HepG2 (cell line): ENCODE data around the gene RGL3.

ENCODE experiments used
- EZH2 ChIP-seq: conservative IDR thresholded peaks from 2 replicates; pipeline ENCODE4 v1.6.1; 2012; ENCODE audit warnings: mild to moderate bottlenecking, low read depth, low read length, moderate library complexity
- FOXA3 ChIP-seq: IDR thresholded peaks from 2 replicates; pipeline ENCODE4 v1.6.1; 2016; ENCODE audit warnings: missing genetic modification reagents, missing compliant biosample characterization
- PITX1 ChIP-seq: sonication (generic); formaldehyde crosslinking; IDR thresholded peaks from 2 replicates; pipeline ENCODE4 v1.5.1; 2020; ENCODE audit warnings: mild to moderate bottlenecking, missing genetic modification reagents
- REL ChIP-seq: sonication (generic); formaldehyde crosslinking; conservative IDR thresholded peaks from 2 replicates; pipeline ENCODE4 v1.8.0; 2022; ENCODE audit warnings: mild to moderate bottlenecking, missing genetic modification reagents, moderate library complexity
- RXRA ChIP-seq: sonication (generic); formaldehyde crosslinking; IDR thresholded peaks from 2 replicates; pipeline ENCODE4 v1.5.1; 2020; ENCODE audit warnings: missing genetic modification reagents
- SIN3A ChIP-seq: IDR thresholded peaks from 2 replicates; pipeline ENCODE4 v1.6.1; 2011; ENCODE audit warnings: low read depth, mild to moderate bottlenecking, control low read depth, low read length, borderline replicate concordance
- ZFX ChIP-seq: sonication (generic); formaldehyde crosslinking; IDR thresholded peaks from 2 replicates; pipeline ENCODE4 v1.4.0; 2020; ENCODE audit warnings: mild to moderate bottlenecking, low read depth, missing genetic modification reagents, moderate library complexity
- ZNF160 ChIP-seq: sonication (generic); formaldehyde crosslinking; IDR thresholded peaks from 2 replicates; pipeline ENCODE4 v1.8.0; 2022; ENCODE audit warnings: mild to moderate bottlenecking, inconsistent platforms, missing genetic modification reagents
- ZNF839 ChIP-seq: sonication (generic); formaldehyde crosslinking; IDR thresholded peaks from 2 replicates; pipeline ENCODE4 v1.4.0; 2020; ENCODE audit warnings: missing genetic modification reagents, mild to moderate bottlenecking, borderline replicate concordance
- TF ChIP-seq, protein P1 (sequence below): IDR thresholded peaks from 2 replicates; pipeline ENCODE4 v1.6.1; 2012; ENCODE audit warnings: inconsistent platforms
- TF ChIP-seq, protein P2 (sequence below): sonication (generic); formaldehyde crosslinking; IDR thresholded peaks from 2 replicates; pipeline ENCODE4 v1.5.0; 2020; ENCODE audit warnings: mild to moderate bottlenecking, missing genetic modification reagents, moderate library complexity

DNA sequence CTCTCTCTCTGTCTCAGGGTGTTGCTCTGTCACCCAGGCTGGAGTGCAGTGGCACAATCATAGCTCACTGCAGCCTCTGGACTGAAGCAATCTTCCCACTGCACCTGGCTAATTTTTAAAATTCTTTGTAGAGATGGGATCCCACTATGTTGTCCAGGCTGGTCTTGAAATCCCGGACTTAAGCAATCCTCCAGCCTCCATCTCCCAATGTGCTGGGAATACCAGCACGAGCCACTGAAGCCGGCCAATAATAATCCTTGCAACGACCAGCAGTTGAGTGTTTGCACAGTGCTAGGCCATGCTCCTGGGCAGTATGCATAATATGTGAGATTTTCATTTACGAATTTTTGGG is 34.4 kb downstream of the RGL3 start:
- TF ChIP-seq, protein P1, sequence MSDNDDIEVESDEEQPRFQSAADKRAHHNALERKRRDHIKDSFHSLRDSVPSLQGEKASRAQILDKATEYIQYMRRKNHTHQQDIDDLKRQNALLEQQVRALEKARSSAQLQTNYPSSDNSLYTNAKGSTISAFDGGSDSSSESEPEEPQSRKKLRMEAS: no peak
- TF ChIP-seq PITX1 (CRISPR knock-in tag) (no peak), ZNF160 (CRISPR knock-in tag) (no peak), FOXA3 (no peak), ZFX (CRISPR knock-in tag) (no peak), REL (CRISPR knock-in tag) (no peak), RXRA (no peak), ZNF839 (CRISPR knock-in tag) (no peak), EZH2 (no peak), SIN3A (no peak)
- TF ChIP-seq, protein P2, sequence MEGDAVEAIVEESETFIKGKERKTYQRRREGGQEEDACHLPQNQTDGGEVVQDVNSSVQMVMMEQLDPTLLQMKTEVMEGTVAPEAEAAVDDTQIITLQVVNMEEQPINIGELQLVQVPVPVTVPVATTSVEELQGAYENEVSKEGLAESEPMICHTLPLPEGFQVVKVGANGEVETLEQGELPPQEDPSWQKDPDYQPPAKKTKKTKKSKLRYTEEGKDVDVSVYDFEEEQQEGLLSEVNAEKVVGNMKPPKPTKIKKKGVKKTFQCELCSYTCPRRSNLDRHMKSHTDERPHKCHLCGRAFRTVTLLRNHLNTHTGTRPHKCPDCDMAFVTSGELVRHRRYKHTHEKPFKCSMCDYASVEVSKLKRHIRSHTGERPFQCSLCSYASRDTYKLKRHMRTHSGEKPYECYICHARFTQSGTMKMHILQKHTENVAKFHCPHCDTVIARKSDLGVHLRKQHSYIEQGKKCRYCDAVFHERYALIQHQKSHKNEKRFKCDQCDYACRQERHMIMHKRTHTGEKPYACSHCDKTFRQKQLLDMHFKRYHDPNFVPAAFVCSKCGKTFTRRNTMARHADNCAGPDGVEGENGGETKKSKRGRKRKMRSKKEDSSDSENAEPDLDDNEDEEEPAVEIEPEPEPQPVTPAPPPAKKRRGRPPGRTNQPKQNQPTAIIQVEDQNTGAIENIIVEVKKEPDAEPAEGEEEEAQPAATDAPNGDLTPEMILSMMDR (CRISPR knock-in tag): no peak
